ENCODE results near the gene VPS25.
"Not testable (repeated sequence)": the region's sequence is repeated elsewhere in the genome, so short reads cannot be mapped to it uniquely, and the experiment has no call there.

The VPS25 gene

GRCh38 chr17:42773290-42774035 lies at the start of gene VPS25:
Gene VPS25 (plus strand): TSS chr17:42773449. CDS start chr17:42773476, 27 bp downstream.
- H3K4me1 Mint-ChIP-seq, result peaks cover 22% of the 10 kb centered on the region
- no peaks in the 10 kb centered on the region for H3K9me3 Mint-ChIP-seq
- peak; percentile 95 for ATAC-seq (replicated peaks; ENCODE audit: extremely low read depth, poor library complexity, severe bottlenecking)
- peak within 1 kb of the TSS; percentile 99 for H3K4me3 Mint-ChIP-seq
- peaks cover 9% of the 10 kb centered on the region for H3K27me3 Mint-ChIP-seq
- DNase-seq (ENCODE audit: low spot score in 2 of 2), result peak; percentile 48 to 57
- peak within 1 kb of the TSS; percentile 100 for H3K27ac Mint-ChIP-seq (ENCODE audit: low read depth)
- H3K36me3 Mint-ChIP-seq (ENCODE audit: insufficient read depth), result peaks cover 33% of the 10 kb centered on the region

- no peak for ATAC-seq (replicated peaks; ENCODE audit: extremely low read depth, poor library complexity, severe bottlenecking)
- H3K4me3 Mint-ChIP-seq, result no peak overlapping the region
- H3K27me3 Mint-ChIP-seq, result no peaks in the 10 kb centered on the region
- no peaks in the 10 kb centered on the region for H3K9me3 Mint-ChIP-seq
- no peak overlapping the region for H3K27ac Mint-ChIP-seq (ENCODE audit: low read depth)
- peaks cover 84% of the 10 kb centered on the region for H3K36me3 Mint-ChIP-seq (ENCODE audit: insufficient read depth)
- H3K4me1 Mint-ChIP-seq, result peaks cover 1% of the 10 kb centered on the region
- no peak for DNase-seq (ENCODE audit: low spot score in 2 of 2)
Measured at GRCh38 chr17:42723636-42724035, 49.6 kb upstream of the VPS25 start.

GRCh38 chr17:42725143-42725542 lies 48.1 kb upstream of the VPS25 start:
- Mint-ChIP-seq H3K4me1 (no peaks in the 10 kb centered on the region), H3K4me3 (no peak overlapping the region), H3K27ac (ENCODE audit: low read depth) (no peak overlapping the region), H3K9me3 (no peaks in the 10 kb centered on the region), H3K27me3 (no peaks in the 10 kb centered on the region), H3K36me3 (ENCODE audit: insufficient read depth) (peaks cover 87% of the 10 kb centered on the region)
- DNase-seq (ENCODE audit: low spot score in 2 of 2), result no peak
- ATAC-seq (replicated peaks; ENCODE audit: extremely low read depth, poor library complexity, severe bottlenecking), result no peak

GRCh38 chr17:42740699-42741098 lies 32.5 kb upstream of the VPS25 start:
- Mint-ChIP-seq H3K4me3 (no peak overlapping the region), H3K4me1 (peaks cover 22% of the 10 kb centered on the region), H3K27ac (ENCODE audit: low read depth) (no peak overlapping the region), H3K27me3 (no peaks in the 10 kb centered on the region), H3K36me3 (ENCODE audit: insufficient read depth) (peaks cover 15% of the 10 kb centered on the region), H3K9me3 (no peaks in the 10 kb centered on the region)
- ATAC-seq (replicated peaks; ENCODE audit: extremely low read depth, poor library complexity, severe bottlenecking) (no peak), DNase-seq (ENCODE audit: low spot score in 2 of 2) (no peak)

- not testable (repeated sequence) for ATAC-seq (replicated peaks; ENCODE audit: extremely low read depth, poor library complexity, severe bottlenecking); H3K9me3 Mint-ChIP-seq; H3K27me3 Mint-ChIP-seq; DNase-seq (ENCODE audit: low spot score in 2 of 2); H3K27ac Mint-ChIP-seq (ENCODE audit: low read depth)
- peak overlapping the region; percentile 26 for H3K4me3 Mint-ChIP-seq
- H3K4me1 Mint-ChIP-seq, result peaks cover 22% of the 10 kb centered on the region
- H3K36me3 Mint-ChIP-seq (ENCODE audit: insufficient read depth), result peaks cover 11% of the 10 kb centered on the region
Measured at GRCh38 chr17:42742916-42743315, 30.3 kb upstream of the VPS25 start.

- ATAC-seq (replicated peaks; ENCODE audit: extremely low read depth, poor library complexity, severe bottlenecking), result no peak
- Mint-ChIP-seq H3K4me3 (peak overlapping the region; percentile 85), H3K9me3 (no peaks in the 10 kb centered on the region), H3K4me1 (peaks cover 22% of the 10 kb centered on the region), H3K27ac (ENCODE audit: low read depth) (peak overlapping the region; percentile 74), H3K36me3 (ENCODE audit: insufficient read depth) (peaks cover 11% of the 10 kb centered on the region), H3K27me3 (no peaks in the 10 kb centered on the region)
- DNase-seq (ENCODE audit: low spot score in 2 of 2), result no peak
Measured at GRCh38 chr17:42743595-42744282, 29.5 kb upstream of the VPS25 start.

- Mint-ChIP-seq H3K36me3 (ENCODE audit: insufficient read depth) (peaks cover 11% of the 10 kb centered on the region), H3K4me3 (peak overlapping the region; percentile 85), H3K9me3 (no peaks in the 10 kb centered on the region), H3K4me1 (peaks cover 22% of the 10 kb centered on the region), H3K27me3 (peaks cover 6% of the 10 kb centered on the region), H3K27ac (ENCODE audit: low read depth) (peak overlapping the region; percentile 74)
- ATAC-seq (replicated peaks; ENCODE audit: extremely low read depth, poor library complexity, severe bottlenecking) (peak; percentile 60), DNase-seq (ENCODE audit: low spot score in 2 of 2) (no peak)
Measured at GRCh38 chr17:42744283-42744805, 28.9 kb upstream of the VPS25 start.

- Mint-ChIP-seq H3K4me1 (peaks cover 22% of the 10 kb centered on the region), H3K4me3 (peak within 1 kb of the TSS; percentile 85), H3K9me3 (no peaks in the 10 kb centered on the region), H3K36me3 (ENCODE audit: insufficient read depth) (peaks cover 11% of the 10 kb centered on the region), H3K27ac (ENCODE audit: low read depth) (peak within 1 kb of the TSS; percentile 74), H3K27me3 (peaks cover 8% of the 10 kb centered on the region)
- peak; percentile 90 for ATAC-seq (replicated peaks; ENCODE audit: extremely low read depth, poor library complexity, severe bottlenecking)
- DNase-seq (ENCODE audit: low spot score in 2 of 2), result peak; percentile 84 to 87
Measured at GRCh38 chr17:42744806-42745617, 28.2 kb upstream of the VPS25 start, which contains the start of gene EZH1. Gene EZH1 (minus strand): TSS chr17:42745040. CDS start chr17:42728941, 16,099 bp downstream.

- H3K36me3 Mint-ChIP-seq (ENCODE audit: insufficient read depth), result peaks cover 7% of the 10 kb centered on the region
- H3K9me3 Mint-ChIP-seq, result no peaks in the 10 kb centered on the region
- DNase-seq (ENCODE audit: low spot score in 2 of 2) (no peak), ATAC-seq (replicated peaks; ENCODE audit: extremely low read depth, poor library complexity, severe bottlenecking) (no peak)
- peaks cover 16% of the 10 kb centered on the region for H3K4me1 Mint-ChIP-seq
- no peak overlapping the region for H3K4me3 Mint-ChIP-seq
- peaks cover 25% of the 10 kb centered on the region for H3K27me3 Mint-ChIP-seq
- no peak overlapping the region for H3K27ac Mint-ChIP-seq (ENCODE audit: low read depth)
Measured at GRCh38 chr17:42748202-42748907, 24.9 kb upstream of the VPS25 start.

GRCh38 chr17:42748908-42749798 lies 24.1 kb upstream of the VPS25 start:
- peaks cover 32% of the 10 kb centered on the region for H3K27me3 Mint-ChIP-seq
- no peak overlapping the region for H3K4me3 Mint-ChIP-seq
- no peaks in the 10 kb centered on the region for H3K9me3 Mint-ChIP-seq
- no peak overlapping the region for H3K27ac Mint-ChIP-seq (ENCODE audit: low read depth)
- ATAC-seq (replicated peaks; ENCODE audit: extremely low read depth, poor library complexity, severe bottlenecking), result no peak
- no peak for DNase-seq (ENCODE audit: low spot score in 2 of 2)
- peaks cover 9% of the 10 kb centered on the region for H3K4me1 Mint-ChIP-seq
- H3K36me3 Mint-ChIP-seq (ENCODE audit: insufficient read depth), result peaks cover 7% of the 10 kb centered on the region

- H3K27me3 Mint-ChIP-seq, result peaks cover 45% of the 10 kb centered on the region
- H3K27ac Mint-ChIP-seq (ENCODE audit: low read depth), result no peak overlapping the region
- no peaks in the 10 kb centered on the region for H3K36me3 Mint-ChIP-seq (ENCODE audit: insufficient read depth)
- H3K4me3 Mint-ChIP-seq, result no peak overlapping the region
- no peak for ATAC-seq (replicated peaks; ENCODE audit: extremely low read depth, poor library complexity, severe bottlenecking)
- H3K4me1 Mint-ChIP-seq, result no peaks in the 10 kb centered on the region
- no peak for DNase-seq (ENCODE audit: low spot score in 2 of 2)
- H3K9me3 Mint-ChIP-seq, result no peaks in the 10 kb centered on the region
Measured at GRCh38 chr17:42750739-42751344, 22.4 kb upstream of the VPS25 start.

Data from central memory CD8-positive, alpha-beta T cell (primary cell).